Lower lobe of right lung (tissue), 2 donors: Measurements from ENCODE around the gene LRRC55. TPM values are rescaled to one million over a fixed set of nuclear protein-coding genes. Genes with fewer than 3 reads are reported as not detected.

Experiments used
- ATAC-seq, 2 donors: fragments of 200-7000 bp; cut with Tn5 transposase; one replicate each; pipeline ENCODE4 v1.9.1; 2020 to 2022; ENCODE audit warnings: mild to moderate bottlenecking in 2 of 2, moderate library complexity in 2 of 2
- DNase-seq: peaks from one replicate; pipeline ENCODE4 v3.0.0-alpha.2; 2020
- H3K27ac ChIP-seq: fragments of 200-600 bp; one replicate; pipeline ENCODE4 v1.8.0; 2022
- H3K27me3 ChIP-seq: fragments of 200-600 bp; one replicate; pipeline ENCODE4 v1.8.0; 2022; ENCODE audit warnings: low read depth
- H3K36me3 ChIP-seq: fragments of 200-600 bp; one replicate; pipeline ENCODE4 v1.8.0; 2022; ENCODE audit warnings: mild to moderate bottlenecking
- H3K4me1 ChIP-seq: fragments of 200-600 bp; one replicate; pipeline ENCODE4 v1.8.0; 2022
- H3K4me3 ChIP-seq: fragments of 200-600 bp; one replicate; pipeline ENCODE4 v1.8.0; 2022; ENCODE audit warnings: mild to moderate bottlenecking
- H3K9me3 ChIP-seq: fragments of 200-600 bp; one replicate; pipeline ENCODE4 v1.8.0; 2022
- CTCF ChIP-seq: fragments of 200-600 bp; IDR thresholded peaks from one replicate; pipeline ENCODE4 v1.8.0; 2022; ENCODE audit warnings: antibody characterized with exemption, mild to moderate bottlenecking
- intact Hi-C: fragments of 100-400 bp; cut with DNase I; formaldehyde crosslinking; loops from one replicate; pipeline ENCODE4 v1.11.0; 2022
- long read RNA-seq: library from polyadenylated mRNA; unstranded; transcript quantifications from one replicate; pipeline ENCODE4 v2.0.0, GENCODE V29; 2021
- total RNA-seq: library from RNA; stranded (reverse); fragmentation: NEBNext Ultra II Directional; extraction: Animal tissue kit (Norgen Biotek cat#: 25700); gene quantifications from one replicate; pipeline ENCODE4 v1.2.1, GENCODE V29; 2021
- donor health status: DM: no; HTN: yes; CAD: no; lungs with severe emphysema.

The LRRC55 gene
- total RNA-seq, result 0.12 TPM
- long read RNA-seq, result 0 reads

GRCh38 chr11:57181678-57182305 lies at the start of gene LRRC55:
LRRC55 (plus strand) TSS chr11:57181953; CDS start chr11:57182023, 70 bp downstream.
- no peaks in the 10 kb centered on the region for H3K27me3 ChIP-seq
- no peak for ATAC-seq
- H3K9me3 ChIP-seq, result no peaks in the 10 kb centered on the region
- intact Hi-C loops, result no loop called here
- no peaks in the 10 kb centered on the region for H3K36me3 ChIP-seq
- no peak for TF ChIP-seq CTCF
- DNase-seq, result no peak
- no peak within 1 kb of the TSS for H3K27ac ChIP-seq
- H3K4me3 ChIP-seq, result no peak within 1 kb of the TSS
- H3K4me1 ChIP-seq, result no peaks in the 10 kb centered on the region

- intact Hi-C loops, result no loop called here
- ATAC-seq (no peak), DNase-seq (no peak)
- no peak for TF ChIP-seq CTCF
- no peaks in the 10 kb centered on the region for H3K9me3 ChIP-seq
- H3K27me3 ChIP-seq, result no peaks in the 10 kb centered on the region
- H3K27ac ChIP-seq, result no peak overlapping the region
- no peaks in the 10 kb centered on the region for H3K36me3 ChIP-seq
- no peak overlapping the region for H3K4me3 ChIP-seq
- H3K4me1 ChIP-seq, result no peaks in the 10 kb centered on the region
Observed at GRCh38 chr11:57133366-57134038, 48.3 kb upstream of the LRRC55 start.

- H3K36me3 ChIP-seq, result no peaks in the 10 kb centered on the region
- intact Hi-C loops, result no loop called here
- H3K4me1 ChIP-seq, result no peaks in the 10 kb centered on the region
- no peaks in the 10 kb centered on the region for H3K9me3 ChIP-seq
- DNase-seq (no peak), ATAC-seq (no peak)
- no peak for TF ChIP-seq CTCF
- no peaks in the 10 kb centered on the region for H3K27me3 ChIP-seq
- H3K4me3 ChIP-seq, result no peak overlapping the region
- no peak overlapping the region for H3K27ac ChIP-seq
Observed at GRCh38 chr11:57134284-57134683, 47.5 kb upstream of the LRRC55 start.

GRCh38 chr11:57135020-57135751 lies 46.6 kb upstream of the LRRC55 start:
- Histone ChIP-seq H3K36me3 (no peaks in the 10 kb centered on the region), H3K4me1 (no peaks in the 10 kb centered on the region), H3K4me3 (no peak overlapping the region), H3K27ac (no peak overlapping the region), H3K27me3 (no peaks in the 10 kb centered on the region), H3K9me3 (no peaks in the 10 kb centered on the region)
- no peak for TF ChIP-seq CTCF
- no peak for ATAC-seq
- no peak for DNase-seq
- intact Hi-C loops, result no loop called here

- H3K9me3 ChIP-seq, result no peaks in the 10 kb centered on the region
- no peak overlapping the region for H3K27ac ChIP-seq
- DNase-seq (no peak), ATAC-seq (no peak)
- intact Hi-C loops, result no loop called here
- TF ChIP-seq CTCF, result no peak
- H3K4me3 ChIP-seq, result no peak overlapping the region
- H3K27me3 ChIP-seq, result no peaks in the 10 kb centered on the region
- H3K4me1 ChIP-seq, result no peaks in the 10 kb centered on the region
- H3K36me3 ChIP-seq, result no peaks in the 10 kb centered on the region
Observed at GRCh38 chr11:57140568-57140967, 41.2 kb upstream of the LRRC55 start.
